Stimulated activated CD4-positive, alpha-beta T cell treated with anti-CD3 and anti-CD28 coated beads, Interleukin-15, amount 100 ng/mL, for 1 hour (primary cell): Measurements from ENCODE around the gene RRP15.
"Not testable (repeated sequence)": the region's sequence is repeated elsewhere in the genome, so short reads cannot be mapped to it uniquely, and the experiment has no call there.

Experiments used
- DNase-seq, 2 donors: peaks; one replicate each; pipeline ENCODE4 v3.0.0-alpha.2; 2020; ENCODE audit warnings: low read depth in 1 of 2, low spot score in 1 of 2

The RRP15 gene

DNA sequence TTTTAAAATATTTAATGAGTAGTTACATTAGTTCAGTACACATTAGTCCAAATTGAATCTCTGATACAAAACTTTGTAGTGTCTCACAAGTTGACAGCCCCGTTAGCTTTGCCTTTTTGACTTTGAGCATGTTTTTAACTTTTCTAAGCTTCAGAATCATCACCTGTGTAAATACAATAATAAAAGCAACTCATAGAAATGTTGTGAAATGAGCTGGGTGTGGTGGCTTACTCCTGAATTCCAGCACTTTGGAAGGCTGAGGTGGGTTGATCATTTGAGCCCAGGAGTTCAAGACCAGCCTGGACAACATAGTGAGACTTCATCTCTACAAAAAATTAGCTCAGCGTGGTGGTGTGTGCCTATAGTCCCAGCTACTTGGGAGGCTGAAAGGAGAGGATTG, 11.1 kb downstream of the RRP15 start:
- DNase-seq = no peak

DNA sequence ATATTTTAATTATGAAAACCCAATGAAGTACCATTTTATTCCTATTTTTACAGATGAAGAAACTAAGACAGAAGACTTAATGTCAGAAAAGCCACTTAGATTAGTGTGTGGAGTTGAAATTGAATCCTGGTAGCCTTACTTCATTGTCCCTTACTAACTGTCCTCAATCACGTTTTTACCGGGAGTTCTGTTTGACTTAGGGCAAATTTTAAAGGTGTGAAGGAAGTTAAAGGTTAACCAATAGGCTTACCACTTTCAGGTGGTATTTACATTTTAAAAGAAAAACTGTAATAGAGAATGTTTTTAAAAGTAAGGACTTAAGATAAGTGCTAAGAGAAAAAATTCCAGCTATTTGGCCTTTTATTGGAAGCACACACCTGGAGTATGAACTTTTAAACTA, 12.4 kb downstream of the RRP15 start:
- DNase-seq = no peak

DNA sequence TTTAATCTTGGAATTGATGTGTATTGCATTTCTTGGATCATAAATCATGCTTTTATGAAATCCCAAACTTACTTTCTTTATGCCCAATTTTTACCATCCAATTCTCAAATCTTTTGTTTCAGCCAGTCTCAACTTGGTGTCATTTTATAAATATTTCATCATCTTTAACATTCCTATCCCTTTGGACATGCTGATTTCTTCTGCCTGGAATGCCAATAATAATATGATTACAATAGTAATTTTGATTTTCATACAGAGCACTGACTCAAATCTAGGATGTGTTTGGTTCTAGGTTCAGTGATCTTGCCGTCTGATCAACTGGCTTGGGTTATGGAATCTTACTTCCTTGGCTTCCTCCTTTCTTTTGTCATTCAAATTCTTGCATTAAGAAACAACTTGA, 12.8 kb downstream of the RRP15 start:
- DNase-seq = no peak

DNA sequence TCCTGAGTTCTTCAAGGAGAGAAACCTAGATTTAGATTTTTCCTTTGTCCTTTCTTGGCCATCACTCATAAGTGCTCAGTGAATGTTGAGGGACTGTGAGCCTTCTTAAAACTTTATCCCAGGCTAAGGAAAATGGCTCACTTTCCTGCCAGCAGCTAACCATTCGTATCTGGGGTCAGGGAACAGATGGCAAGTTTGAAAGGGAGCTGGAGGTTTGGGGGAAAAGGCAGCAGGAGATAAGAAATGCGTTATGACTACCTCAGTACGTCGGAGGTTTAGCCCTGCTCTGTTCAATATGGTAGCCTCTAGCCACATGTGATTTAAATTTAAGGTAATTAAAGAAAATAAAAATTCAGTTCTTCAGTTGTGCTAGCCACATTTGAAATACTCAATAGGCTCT, 13.3 kb downstream of the RRP15 start:
- no peak for DNase-seq

DNA sequence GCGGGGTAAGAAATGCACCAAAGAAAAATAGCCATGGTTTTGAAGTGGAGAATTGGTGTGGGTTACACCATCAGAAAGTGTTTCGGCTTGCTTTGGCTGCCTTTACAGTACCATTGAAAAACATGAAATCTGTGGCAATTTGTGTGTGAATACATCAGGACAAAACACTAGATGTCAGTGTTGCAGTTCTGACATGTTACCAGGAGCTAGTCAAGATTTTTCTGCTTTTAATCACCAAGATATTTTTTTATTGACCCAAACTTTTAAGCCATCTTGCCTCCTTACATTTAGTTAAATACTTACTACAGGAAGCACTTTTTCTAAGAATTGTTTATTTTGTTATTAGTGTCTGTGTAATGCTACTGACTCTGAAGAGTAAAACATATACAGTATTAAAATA, 14.3 kb downstream of the RRP15 start:
- DNase-seq = no peak

- no peak for DNase-seq
Measured at GRCh38 chr1:218301217-218301616, 16.1 kb downstream of the RRP15 start.

DNA sequence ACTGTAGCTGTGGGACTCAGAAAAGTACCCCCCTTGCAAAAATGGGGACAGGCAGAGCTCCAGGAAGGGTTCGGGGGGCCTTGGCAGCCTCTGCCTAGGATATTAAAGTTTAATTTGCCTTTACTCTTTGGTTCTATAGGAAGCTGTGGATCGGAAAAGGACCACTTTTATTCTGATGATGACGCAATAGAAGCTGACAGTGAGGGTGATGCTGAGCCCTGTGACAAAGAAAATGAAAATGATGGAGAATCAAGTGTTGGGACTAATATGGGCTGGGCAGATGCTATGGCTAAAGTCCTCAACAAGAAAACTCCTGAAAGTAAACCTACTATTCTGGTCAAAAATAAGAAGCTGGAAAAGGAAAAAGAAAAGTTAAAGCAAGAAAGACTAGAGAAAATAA, 17.1 kb downstream of the RRP15 start:
- no peak for DNase-seq

DNA sequence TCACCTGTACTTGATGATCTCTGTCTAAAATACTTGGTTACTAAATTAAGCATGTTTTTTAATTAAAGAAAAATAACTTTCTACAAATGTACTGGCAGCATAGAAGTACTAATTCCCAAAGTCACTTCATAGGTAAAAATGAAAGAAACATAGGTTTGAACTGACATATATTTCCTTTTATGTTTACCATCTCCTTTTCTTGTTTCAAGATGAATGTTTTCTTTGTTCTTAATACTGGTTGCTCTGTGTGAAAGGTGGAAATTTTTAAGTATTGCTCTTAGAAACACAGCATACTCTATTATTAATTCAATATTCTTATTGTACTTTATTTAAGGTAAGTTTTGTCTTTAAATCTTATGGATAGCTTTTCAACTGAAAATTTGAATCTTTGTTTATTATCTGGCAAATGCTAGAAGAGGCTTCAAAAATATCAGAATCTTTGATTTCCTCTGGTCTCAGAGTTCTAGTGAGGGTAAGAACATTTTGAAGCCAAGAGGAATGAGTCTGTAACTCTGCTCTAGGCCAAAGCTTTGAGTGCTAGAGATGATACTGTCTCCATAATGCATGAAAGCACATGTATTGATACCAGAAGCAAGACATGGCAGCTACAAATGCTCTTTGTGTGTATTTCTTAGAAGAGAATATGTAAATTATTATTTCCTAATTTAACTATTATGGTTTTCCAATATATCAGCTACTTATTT, 18.2 kb downstream of the RRP15 start:
- DNase-seq = no peak

DNA sequence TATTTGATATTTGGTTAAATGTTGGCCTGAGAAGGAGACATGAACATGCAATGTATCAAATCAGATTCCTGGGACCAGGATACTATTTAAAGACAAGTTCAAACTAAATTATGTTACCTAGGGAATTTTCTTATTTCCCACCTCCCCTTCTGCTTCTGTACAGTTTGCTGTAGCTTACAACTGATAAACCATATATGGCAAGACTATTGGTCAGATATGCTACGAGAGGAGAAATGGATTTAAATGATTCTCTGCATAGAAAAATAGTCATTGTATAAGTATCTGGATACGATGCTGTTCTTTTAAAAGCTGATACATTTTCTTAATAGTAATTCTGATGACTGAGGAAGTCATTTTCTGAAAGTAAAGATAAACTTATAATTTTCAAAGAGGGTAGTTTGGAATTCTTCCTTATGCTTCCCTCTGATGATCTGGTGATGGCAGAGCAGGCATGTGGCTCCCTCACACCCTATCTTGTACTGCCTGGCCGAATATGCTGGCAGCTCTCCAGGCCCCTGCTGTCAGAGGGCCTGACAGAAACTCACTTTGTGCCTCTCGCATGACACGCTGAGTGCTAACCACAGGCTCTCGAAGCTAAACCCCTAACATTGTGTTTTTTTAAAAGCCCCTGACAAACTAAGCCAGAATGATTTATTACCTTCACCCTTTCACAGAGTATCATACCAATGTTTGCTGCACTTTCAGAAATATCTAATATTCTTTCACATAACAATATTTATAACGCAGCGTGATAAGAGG, 19.4 kb downstream of the RRP15 start:
- DNase-seq = no peak

GRCh38 chr1:218305472-218306064, 20.5 kb downstream of the RRP15 start:
- no peak for DNase-seq

DNA sequence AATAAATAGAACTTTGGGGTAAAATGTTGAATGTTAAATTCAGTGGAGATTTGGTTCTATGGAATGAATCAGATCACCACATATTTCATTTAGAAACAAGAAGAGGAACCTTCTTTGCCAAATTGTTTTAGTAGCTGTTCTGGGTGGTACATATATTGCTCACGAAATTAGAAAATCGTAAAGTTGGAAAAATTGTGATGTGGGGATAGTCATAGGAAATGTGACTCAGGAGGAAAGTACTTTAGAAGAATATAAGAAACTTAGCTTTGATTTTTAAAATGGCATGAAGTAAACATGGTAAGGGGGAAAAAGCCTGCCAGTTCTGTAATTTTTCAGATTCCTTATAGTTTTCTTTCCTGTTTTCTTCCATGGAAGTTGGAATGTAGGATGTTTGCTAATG, 27.4 kb downstream of the RRP15 start:
- DNase-seq = no peak

- DNase-seq = no peak
Measured at GRCh38 chr1:218314316-218314715, 29.2 kb downstream of the RRP15 start.

DNA sequence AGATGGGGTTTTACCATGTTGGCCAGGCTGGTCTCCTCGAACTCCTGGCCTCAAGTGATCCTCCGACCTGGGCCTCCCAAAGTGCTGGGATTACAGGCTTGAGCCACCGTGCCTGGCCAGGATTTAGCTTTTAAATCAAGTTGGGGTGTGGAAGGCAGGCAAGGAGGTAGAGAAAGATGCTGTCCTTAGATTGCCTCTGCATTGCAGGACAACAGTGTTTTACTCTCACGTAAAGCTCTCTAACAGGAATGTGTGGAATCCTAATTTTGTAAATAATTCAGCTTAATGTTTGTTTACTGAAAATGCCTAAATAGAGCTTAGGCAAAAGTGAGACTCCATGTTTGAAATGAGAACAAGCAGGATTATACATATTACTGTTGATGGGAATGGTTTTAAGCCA, 30.5 kb downstream of the RRP15 start:
- DNase-seq = no peak

DNA sequence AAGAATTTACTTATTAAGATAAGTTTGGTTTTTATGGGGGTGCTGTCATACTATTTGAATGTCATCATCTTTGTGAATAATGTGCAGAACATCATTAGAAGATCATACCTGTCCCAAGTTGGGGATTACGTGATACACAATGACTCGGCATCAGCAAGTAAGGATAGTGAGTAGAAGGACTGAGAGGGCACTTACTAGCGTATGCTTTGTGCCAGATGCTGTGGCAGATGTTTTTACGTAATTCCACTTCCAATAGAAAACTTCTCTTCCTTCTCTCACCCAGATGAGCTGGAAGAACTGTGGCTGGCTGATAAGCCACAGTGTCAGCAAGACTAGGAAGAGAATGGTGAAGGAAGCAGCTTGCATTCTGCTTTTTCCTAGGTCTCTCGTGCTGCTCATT, 32.0 kb downstream of the RRP15 start:
- DNase-seq = no peak

DNA sequence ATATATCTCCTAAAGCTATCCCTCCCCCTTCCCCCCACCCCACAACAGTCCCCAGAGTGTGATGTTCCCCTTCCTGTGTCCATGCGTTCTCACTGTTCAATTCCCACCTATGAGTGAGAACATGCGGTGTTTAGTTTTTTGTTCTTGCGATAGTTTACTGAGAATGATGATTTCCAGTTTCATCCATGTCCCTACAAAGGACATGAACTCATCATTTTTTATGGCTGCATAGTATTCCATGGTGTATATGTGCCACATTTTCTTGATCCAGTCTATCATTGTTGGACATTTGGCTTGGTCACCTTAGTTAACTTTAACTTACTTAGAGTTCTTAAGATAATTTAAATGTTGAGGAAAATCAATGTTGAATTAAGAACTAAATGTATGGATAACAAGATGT, 35.1 kb downstream of the RRP15 start:
- not testable (repeated sequence) for DNase-seq

DNA sequence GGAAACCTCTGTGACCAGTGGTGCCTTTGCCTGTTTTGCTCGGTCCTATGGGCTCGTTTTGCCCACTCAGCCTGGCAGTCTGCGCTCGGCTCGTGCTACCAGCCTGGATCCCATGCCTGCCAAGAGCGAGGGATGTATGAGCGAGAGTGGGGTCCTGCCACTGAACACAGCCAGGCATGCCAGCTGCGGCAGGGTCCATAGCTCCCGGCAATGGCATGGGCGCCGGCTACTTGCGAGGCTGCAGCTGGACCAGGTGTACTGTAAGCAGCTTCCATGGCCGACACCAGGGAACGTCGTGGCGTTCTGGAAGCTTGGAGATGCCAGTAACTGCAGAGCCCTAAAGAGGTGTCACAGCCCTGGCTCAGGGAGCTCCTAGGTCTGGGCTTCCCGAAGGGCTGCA, 37.7 kb downstream of the RRP15 start:
- no peak for DNase-seq

GRCh38 chr1:218323568-218324225, 38.6 kb downstream of the RRP15 start:
- DNase-seq = no peak

DNA sequence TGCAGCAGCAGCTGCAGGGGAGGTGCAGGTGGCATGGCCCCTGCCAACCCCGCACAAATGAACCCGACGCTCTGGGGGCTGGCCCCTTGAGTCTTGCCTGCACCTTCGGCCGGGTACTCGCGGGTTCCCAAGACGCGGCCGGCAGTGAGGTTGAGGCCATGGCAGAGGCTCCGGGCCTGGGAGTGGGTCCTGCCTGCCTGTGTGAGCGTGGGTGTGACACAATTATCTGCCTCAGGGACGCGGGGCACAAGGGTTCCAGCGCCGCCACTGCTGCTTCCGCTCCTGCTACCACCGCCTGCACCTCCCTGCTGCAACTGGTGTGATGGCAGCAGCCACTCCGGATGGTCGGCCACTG, 39.1 kb downstream of the RRP15 start:
- no peak for DNase-seq

DNA sequence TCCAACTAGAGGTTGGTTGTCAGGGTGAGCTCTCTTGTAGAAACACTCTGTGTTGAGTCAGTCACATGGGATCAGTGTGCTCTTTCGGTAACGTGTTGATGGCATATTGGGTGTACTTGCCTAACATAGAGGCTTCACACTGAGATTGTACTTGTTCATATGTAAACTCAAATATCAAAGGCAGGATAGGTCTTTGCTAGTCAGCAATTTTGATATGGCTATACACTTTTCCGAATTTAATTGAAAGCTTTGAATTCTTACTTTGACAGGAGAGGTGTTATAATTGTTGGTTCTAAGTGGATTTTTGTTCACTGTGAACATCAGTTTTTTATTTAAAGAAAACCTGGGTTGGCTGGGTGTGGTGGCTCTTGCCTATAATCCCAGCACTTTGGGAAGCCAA, 43.7 kb downstream of the RRP15 start:
- DNase-seq = no peak

- DNase-seq = no peak
Measured at GRCh38 chr1:218330043-218330623, 45.0 kb downstream of the RRP15 start.

- no peak for DNase-seq
Measured at GRCh38 chr1:218332416-218332815, 47.3 kb downstream of the RRP15 start.

DNA sequence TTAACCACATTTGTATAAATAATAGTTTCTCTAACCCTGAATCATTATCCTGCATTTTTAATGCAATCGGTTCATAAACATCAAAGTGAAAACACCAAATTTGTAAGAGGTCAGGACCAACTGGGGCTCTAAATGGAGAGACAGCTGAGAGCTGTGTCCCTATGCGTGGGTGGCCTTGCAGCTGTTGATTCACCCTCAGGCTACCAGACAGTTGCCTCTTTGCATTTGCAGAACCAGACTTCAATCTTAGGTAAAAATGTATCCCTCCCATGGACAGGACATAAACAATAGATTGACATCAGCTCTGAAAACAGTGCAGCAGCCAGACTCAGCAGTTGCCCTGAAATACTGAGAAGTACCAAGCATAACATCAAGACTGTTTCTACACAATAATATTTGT, 51.2 kb downstream of the RRP15 start:
- no peak for DNase-seq
